GM21528 (cell line): ENCODE measurements around the gene RPP30.
A peak's percentile ranks its signal among the peaks of the same experiment; 100 is the strongest.

Experiments used
- ATAC-seq: cut with Tn5 transposase; IDR thresholded peaks from one replicate; pipeline ENCODE4 v1.9.1; 2021; ENCODE audit warnings: mild to moderate bottlenecking, moderate library complexity; ENCODE audit not compliant: unreplicated experiment, low FRiP score

RPP30 gene

DNA sequence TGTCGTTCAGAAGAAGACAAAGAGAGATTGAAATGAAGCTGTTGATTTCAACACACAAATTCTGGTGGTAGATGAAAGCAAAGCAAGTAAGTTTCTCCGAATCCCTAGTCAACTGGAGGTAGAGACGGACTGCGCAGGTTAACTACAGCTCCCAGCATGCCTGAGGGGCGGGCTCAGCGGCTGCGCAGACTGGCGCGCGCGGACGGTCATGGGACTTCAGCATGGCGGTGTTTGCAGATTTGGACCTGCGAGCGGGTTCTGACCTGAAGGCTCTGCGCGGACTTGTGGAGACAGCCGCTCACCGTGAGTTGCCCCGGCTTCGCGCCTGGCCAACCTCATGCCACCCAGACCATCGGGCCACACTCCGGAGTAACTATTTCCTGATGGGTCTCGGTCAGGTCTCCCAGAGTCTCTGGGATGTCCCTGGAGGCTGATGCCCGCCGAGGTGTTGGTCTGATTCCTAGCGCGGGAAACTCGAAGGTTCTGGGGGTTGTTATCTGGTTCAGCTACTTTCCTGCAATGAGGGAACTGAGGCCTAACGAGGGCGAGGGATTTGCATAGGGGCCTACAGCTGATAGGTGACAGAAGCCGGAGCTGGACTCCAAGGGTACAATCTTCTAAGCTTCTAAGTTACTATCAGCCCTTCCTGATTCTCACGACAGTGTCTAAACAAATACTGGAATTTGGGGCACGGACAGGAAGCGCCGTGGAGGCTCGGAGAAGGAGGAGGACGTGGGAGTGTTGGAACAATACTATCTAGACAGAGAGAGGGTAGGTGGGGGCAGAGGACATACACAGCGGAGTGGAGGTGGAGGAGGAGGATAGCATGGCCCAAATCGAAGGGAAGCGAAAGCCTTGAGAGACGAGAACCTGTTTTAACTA is at the start of gene RPP30:
RPP30 (plus strand) TSS at position 209 of the 882 bp plus-strand sequence; CDS start at position 222, 13 bp downstream.
- peak; percentile 97 for ATAC-seq

DNA sequence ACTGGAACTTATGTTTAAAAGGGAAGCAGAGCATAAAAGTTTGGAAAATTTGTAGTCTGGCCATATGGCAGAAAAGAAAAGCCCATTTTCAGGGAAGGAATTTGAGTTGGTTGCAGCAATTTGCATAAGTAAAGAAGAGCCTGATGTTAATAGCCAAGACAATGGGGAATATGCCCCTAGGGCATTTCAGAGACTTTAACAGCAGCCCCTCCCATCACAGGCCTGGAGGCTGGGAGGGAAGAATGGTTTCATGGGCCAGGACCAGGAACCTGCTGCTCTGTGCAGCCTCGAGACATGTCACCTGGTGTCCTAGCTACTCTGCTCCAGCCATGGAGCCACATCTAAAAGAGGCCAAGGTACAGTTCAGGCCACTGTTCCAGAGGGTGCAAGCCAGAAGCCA is 49.3 kb upstream of the RPP30 start:
- ATAC-seq, result no peak

DNA sequence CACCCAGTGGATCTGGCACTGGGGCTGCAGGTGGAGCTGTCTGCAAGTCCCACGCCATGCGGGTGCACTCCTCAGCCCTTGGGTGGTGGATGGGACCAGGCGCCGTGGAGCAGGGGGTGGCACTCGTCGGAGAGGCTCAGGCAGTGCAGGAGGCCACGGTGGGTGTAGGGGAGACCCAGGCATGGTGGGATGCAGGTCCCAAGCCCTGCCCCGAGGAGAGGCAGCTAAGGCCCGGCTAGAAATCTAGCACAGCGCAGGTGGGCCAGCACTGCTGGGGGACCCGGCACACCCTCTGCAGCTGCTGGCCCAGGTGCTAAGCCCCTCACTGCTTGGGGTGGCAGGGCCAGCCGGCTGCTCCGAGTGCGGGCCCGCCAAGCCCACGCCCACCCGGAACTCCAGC is 39.7 kb upstream of the RPP30 start:
- ATAC-seq, result no peak

DNA sequence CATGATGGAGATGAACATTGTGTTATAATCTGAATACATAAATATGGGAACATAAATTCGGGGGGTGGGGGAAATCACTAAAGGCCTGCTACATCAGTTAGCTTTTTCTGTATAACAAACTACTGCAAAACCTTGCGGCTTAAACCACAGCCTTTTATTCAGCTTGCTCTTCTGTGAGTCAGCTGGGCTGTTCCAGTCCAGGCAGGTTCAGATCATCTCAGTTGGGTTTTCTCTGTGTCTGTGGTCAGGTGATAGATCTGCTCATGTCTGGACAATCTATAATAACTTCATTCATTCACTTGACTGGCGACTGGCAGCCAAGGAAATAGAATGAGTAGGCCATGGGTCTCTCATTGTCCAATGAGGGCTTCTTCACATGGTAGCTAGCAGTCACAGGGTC is 37.4 kb upstream of the RPP30 start:
- ATAC-seq, result no peak

DNA sequence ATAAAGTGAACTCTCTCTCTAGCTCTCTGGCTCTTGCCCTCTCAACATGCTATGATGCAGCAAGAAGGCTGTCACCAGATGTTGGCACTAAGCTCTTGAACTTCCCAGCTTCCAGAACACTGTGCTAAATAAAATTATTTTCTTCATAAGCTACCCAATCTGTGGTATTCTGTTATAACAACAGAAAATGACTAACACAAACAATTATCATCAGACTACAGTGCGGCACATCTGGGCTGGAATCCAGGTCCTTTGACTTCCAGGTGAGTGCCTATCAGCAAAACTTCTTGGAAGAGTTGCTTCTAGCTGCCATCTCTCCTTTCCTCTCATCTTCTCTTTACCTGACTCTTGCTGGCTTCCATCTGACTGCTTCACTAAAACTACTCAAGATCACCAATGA is 34.3 kb upstream of the RPP30 start:
- no peak for ATAC-seq

DNA sequence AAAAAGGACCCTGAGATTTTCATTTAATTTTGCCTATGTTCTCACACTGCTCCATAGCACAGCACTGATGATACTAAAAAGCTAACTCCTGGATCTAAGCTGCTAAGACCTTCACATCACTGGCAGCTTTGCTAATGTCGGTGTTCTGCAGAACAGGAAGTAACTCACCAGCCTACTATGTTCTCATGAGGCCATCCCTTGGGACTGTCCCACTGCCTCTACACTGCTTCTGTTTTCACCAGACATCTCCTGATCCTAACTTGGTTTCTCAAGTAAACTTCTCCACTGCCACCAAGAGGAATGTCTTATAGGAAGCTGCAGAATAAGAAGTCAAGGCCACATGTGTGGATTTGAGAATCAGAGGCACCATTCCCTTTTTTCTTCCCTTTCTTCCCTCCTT is 29.0 kb upstream of the RPP30 start:
- ATAC-seq, result no peak

DNA sequence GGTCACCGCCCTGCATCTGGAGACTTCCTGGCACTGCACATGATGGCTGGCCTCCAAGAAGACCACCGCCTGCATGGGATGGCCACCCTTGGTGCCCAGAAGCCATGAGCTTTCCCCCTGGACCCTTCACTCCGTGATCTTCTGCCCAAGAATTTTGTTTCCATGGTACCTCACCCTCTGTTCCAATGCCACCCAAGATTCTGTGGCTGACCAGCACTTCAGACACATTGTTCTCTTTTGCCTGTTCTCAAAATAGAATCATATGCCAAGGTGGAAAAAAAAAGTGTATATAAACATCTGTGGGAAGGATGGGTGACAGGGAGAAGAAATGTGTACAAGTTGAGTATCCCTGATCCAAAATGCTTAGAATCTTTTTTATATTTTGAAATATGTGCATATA is 26.0 kb upstream of the RPP30 start:
- no peak for ATAC-seq

DNA sequence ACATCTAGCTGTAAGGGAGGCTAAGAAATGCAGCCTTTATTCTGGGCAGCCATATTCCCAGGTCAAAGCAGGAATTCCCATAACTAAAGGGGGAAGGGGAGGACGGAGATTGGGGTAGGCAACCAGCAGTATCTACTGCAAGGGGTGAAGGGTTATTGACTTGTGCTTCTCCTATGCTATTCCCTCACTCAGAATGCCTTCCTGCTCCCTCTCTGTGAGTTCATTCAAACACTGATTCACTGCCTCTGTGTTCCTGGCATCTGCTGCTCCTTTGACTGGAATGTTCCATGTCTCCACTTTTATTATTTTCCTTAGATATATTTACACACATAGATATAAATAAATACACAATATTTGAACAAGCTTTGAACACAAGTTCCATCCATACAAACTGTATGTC is 25.0 kb upstream of the RPP30 start:
- ATAC-seq, result no peak

DNA sequence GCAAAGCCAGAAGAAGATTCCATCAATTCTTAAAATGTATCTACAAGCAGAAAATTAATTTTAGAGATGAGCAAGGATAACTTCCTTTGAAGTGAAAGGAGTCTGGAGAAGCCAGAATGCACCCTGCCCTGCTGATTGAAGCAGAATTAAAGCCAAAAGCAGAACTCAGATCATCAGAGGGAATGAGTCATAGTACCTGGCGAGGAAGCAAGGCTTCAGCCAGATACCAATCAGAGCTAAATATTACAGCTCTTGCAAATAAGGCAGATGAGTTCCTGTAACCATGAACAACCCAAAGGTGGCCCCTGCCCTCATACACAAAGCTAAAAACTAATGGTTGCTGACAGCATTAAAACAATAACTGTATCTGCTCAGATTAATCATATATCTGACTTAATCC is 24.3 kb upstream of the RPP30 start:
- no peak for ATAC-seq

DNA sequence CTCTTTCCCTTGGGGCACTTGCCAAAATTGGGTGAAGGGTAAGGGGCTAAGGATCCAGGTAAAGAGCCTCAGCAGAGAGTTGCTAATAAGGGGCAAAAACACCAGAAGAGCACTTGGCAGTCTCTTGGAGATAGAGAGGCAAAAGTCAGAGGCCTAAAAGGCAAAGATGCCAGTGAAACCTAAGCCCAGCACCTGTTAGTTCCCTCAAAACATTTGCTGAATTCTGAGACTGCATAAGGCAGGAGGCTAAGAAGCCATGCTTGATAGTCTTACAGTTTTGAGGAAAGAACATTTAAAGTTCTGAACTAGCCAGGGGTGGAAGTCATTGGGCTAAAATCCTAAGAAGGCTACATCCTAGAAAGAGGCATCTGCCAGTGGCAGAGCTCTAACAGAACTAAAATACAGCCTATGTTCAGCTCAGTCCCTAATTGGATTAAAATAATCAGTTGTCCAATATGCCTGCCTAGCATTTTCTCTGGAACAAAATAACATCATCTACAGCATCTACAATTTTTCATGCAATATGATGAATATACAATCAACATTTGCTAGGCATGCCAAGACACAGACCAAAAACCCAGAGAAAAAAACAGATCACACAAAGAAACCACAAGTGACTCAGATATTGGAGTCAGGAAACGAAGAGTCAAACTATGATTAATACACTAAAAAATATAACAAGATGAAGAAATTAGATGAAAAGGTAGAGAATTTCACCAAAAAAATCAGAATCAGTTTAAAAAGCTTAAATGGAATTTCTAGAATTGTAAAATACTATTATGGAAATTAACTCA is 21.6 kb upstream of the RPP30 start:
- ATAC-seq, result no peak

DNA sequence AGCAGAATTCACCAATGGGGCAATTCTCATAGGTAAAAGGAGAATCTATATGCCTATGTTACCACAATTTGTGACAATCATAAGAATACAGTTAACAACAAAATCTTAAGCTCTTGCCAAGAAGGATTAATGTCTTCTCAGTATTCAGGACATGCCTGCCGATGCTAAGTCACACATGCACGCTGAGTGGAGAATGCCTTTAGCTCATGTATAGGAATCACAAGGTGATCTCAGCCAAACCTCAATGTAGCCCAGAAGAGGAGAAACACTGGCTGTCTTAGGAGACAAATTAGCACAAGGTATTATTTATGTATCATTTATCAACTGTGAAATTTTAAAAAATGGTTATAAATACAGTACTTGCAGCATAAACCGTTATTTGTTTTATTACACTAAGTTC is 16.6 kb upstream of the RPP30 start:
- ATAC-seq, result no peak

DNA sequence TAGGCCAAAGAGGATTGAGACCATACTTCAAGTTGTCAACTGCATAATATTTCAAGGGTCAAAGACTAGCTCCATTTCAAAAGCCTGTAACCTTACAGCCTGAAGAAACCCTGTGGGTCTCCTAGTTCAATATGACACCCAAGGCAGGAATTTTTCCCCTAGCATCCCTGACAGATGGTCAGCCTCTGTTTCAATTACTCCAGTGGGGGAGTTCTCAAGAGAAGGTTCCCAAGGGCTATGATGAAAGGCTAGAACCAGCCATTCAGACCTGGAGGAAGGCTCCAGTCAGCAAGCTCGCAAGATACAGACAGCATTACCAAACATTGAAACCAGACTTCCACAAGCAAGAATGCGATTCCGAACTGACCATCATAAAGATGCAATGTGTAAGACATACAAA is 15.5 kb upstream of the RPP30 start:
- no peak for ATAC-seq

DNA sequence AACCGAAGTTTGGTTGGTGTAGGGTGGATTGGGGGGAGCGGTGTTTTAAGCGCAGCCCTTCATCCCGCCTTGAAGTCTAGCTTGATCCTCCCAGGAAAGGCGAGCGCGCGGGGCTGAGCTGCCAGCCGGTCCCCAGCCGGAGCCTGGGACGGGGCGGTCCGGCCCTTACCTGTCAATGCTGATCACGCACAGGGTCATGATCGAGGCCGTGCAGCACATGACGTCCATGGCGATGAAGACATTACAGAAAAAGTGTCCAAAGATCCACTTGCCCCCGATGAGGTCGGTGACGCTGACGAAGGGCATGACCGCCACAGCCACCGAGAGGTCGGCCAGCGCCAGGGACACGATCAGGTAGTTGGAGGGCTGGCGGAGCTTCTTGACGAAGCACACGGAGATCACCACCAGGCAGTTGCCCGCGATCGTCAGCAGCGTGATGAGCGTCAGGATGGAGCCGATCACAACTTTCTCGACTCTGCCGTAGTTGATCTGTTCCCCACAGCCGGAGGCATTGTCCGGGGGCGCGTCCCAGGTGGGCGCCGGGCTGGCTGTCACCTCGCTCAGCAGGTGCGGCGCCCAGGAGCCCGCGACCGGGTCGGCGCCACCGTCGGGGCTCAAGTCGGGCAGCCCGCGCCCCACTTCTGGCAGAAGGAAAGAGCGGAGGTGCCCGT is 14.7 kb upstream of the RPP30 start:
- peak; percentile 12 for ATAC-seq

DNA sequence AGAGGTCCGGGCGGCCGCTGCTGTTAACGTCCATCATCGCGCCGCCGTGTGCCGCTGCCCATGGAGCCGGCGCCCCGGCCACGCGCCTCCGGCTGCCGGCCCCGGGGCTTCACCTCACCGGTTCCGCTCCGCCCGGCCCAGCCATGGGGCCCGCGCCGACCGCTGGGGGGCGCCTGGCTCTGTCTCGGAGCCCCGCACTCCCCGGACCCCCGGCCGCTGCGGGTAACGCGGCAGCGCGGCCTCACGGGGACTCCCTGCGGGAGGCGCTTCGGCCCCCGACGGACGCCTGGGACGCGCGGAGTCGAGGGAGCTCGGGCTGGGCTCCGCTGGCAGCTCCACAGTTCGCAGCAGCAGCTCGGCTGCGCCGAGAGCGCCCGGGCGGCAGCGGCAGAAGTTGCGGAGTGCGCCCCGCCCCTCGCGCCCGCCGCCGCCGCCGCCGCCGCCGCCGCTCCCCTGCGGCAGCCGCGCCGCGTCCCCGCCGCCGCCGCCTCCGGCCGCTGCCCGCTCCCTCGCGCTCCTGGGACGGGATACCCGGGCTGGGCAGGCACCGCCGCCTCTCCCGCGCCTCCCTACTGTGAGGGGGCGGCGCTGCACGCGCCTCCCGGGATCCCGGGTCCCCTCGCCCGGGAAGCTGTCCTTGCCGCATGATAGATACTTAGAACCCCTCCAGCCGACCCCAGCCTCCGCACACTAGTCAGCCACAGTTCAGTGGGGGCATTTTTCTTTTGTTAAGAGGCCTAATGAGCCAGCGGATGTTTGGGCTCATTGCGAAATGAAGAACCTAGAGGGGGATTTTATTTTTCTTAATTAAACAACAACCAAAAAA is 13.9 kb upstream of the RPP30 start, which contains the start of gene HTR7:
HTR7 (minus strand) TSS at position 405 of the 826 bp plus-strand sequence; CDS start at position 37, 368 bp downstream.
- peak; percentile 73 for ATAC-seq

DNA sequence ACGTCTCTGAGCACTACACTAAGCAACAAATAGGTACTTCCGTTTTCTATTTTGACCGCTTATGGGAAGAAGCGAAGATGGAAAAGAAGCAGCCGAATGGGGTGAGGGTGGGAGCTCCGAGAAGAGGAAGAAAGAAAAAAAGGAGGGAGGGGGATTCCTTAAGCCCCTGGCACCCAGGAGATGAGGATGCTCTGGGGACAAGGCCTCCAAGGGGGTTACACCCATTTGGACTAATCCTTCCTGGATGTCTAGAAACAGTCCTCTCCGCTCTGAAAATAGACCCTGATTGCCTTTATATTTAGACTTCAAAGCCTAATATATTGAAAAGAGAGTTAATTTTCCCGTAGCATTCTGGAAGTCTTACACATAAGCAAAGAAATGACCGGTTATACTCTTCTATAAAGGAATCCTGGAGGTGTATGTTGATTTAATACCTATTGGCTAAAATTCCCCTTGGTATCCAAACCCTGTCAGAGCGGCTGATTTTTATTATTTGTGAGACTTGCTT is 13.3 kb upstream of the RPP30 start:
- ATAC-seq, result no peak

DNA sequence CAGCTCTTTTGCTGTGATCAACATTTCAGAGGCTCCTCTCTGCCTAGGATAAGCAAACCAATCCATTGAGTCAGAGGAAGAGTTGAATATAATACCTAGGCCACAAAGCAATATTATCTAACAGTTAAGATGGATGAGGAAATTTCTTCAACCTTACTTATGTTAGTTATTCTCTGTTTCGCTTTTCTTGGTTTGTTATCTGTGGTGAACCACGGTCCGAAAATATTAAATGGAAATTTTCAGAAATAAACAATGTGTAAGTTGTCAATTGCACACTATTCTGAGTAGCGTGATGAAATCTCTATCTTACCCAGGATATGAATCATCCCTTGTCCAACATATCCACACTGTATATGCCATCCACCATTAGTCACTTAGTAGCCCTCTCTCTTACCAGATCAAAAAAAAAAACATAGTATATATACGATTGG is 12.4 kb upstream of the RPP30 start:
- no peak for ATAC-seq

DNA sequence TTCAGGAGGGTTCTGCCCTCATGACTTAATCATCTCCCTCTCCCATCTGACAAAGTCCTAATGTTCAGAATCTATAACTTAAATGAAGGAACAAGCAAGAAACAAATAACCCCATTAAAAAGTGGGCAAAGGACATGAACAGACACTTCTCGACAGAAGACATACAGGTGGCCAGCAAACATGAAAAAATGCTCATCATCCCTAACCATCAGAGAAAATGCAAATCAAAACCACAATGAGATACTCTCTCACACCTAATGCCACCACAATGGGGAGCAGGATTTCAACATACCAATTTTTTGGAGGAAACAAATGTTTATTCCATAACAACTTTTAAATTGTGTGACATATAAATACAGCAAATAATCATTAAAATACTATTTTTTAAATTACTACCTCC is 11.0 kb upstream of the RPP30 start:
- no peak for ATAC-seq

DNA sequence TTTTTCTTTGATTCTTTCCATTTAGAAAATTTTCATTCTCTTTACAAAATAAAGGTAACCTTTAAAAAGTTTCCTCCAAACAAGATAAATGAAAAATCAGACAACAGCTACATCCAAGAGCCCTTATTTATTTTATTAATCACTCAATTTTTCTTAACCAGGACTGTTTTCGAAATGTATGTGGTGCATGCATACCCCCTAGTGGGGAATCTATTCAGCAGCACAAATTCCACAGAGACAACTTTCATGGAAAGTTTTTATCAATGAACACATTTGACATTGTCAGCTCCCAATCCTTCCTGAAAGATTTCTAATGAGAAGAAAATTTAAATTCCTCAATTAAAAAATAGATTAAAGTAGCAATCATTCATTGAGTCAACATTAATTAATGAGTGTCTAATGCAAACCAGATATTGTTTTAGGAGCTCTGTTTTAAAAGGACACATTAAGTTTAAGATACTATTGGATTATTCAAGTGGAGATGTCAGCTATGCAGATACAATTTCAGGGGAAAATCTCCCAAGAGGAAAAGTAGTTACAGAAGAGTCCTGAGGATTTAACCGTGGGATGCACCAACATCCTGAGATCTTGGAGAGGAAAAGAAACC is 8.8 kb upstream of the RPP30 start:
- ATAC-seq, result no peak

DNA sequence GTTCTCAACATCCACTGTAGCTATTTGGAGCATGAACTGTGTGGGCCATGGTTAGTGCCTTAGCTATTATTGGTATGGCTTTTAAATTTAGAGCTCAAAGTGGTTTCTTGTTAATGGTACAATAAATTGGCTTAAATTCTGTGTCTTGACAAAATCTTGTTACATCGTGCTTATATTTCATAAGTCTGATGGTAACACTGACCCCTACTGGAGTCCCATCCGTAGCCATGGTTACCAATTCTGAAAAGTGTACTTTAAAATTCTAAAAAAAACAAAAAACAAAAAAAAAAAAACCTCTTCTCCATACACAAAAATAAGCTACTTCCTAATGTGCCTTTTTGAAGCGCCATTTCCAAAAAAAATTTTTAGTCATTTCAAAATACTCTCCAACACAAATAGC is 6.4 kb upstream of the RPP30 start:
- no peak for ATAC-seq
